ENCODE measurements around the gene BSCL2. TPM values are rescaled to one million over a fixed set of nuclear protein-coding genes. Genes with fewer than 3 reads are reported as not detected.

Gene BSCL2
- total RNA-seq, 1 donor from 2014 or later: 34.6 TPM

GRCh38 chr11:62647609-62648005 lies 59.6 kb downstream of the BSCL2 start:
- Histone ChIP-seq H3K4me2 (no peak overlapping the region), H3K27ac (no peak overlapping the region), H3K4me1 (peaks cover 6% of the 10 kb centered on the region), H2AFZ (replicated peaks) (no peak overlapping the region), H3K9me3 (ENCODE audit: low read depth) (no peaks in the 10 kb centered on the region), H4K20me1 (ENCODE audit: low read depth) (peaks cover 17% of the 10 kb centered on the region), H3F3A (ENCODE audit: low read depth) (peaks cover 18% of the 10 kb centered on the region), H3K79me2 (ENCODE audit: low read depth) (peaks cover 62% of the 10 kb centered on the region), H3K27me3 (no peaks in the 10 kb centered on the region), H3K4me3 (no peak overlapping the region), H3K9ac (no peak overlapping the region), H3K36me3 (no peaks in the 10 kb centered on the region)
- peaks cover 22% of the 10 kb centered on the region for H3K4me1 Mint-ChIP-seq
- TF ChIP-seq CTCF (IDR thresholded peaks at IDR 0.05): no peak
- TF ChIP-seq EZH2 (IDR thresholded peaks at IDR 0.05): no peak
- no peak for TF ChIP-seq EZH2phosphoT487 (IDR thresholded peaks at IDR 0.05)
- H3K4me3 Mint-ChIP-seq: no peak overlapping the region
- H3K27me3 Mint-ChIP-seq (ENCODE audit: insufficient read depth, low read depth): peaks cover 8% of the 10 kb centered on the region
- no peak overlapping the region for H3K27ac Mint-ChIP-seq
- DNase-seq (ENCODE audit: low spot score): no peak
- H3K36me3 Mint-ChIP-seq: peaks cover 9% of the 10 kb centered on the region
- no peaks in the 10 kb centered on the region for H3K9me3 Mint-ChIP-seq

- Mint-ChIP-seq H3K9me3 (no peaks in the 10 kb centered on the region), H3K4me1 (peaks cover 18% of the 10 kb centered on the region), H3K27ac (peak overlapping the region; percentile 34), H3K4me3 (peak overlapping the region; percentile 100), H3K27me3 (ENCODE audit: insufficient read depth, low read depth) (peaks cover 8% of the 10 kb centered on the region), H3K36me3 (peaks cover 9% of the 10 kb centered on the region)
- Histone ChIP-seq H3K79me2 (ENCODE audit: low read depth) (peaks cover 62% of the 10 kb centered on the region), H3K9ac (no peak overlapping the region), H2AFZ (replicated peaks) (no peak overlapping the region), H3K9me3 (ENCODE audit: low read depth) (no peaks in the 10 kb centered on the region), H3K27me3 (no peaks in the 10 kb centered on the region), H3K36me3 (no peaks in the 10 kb centered on the region), H3K27ac (no peak overlapping the region), H3K4me1 (peaks cover 6% of the 10 kb centered on the region), H3K4me2 (peak overlapping the region; percentile 53), H3K4me3 (no peak overlapping the region), H4K20me1 (ENCODE audit: low read depth) (peaks cover 17% of the 10 kb centered on the region), H3F3A (ENCODE audit: low read depth) (peaks cover 16% of the 10 kb centered on the region)
- no peak for DNase-seq (ENCODE audit: low spot score)
- TF ChIP-seq EZH2 (IDR thresholded peaks at IDR 0.05): no peak
- TF ChIP-seq CTCF (IDR thresholded peaks at IDR 0.05): no peak
- TF ChIP-seq EZH2phosphoT487 (IDR thresholded peaks at IDR 0.05): no peak
Observed at GRCh38 chr11:62646825-62647608, 60.2 kb downstream of the BSCL2 start.

- H4K20me1 ChIP-seq (ENCODE audit: low read depth): peaks cover 20% of the 10 kb centered on the region
- H3K4me2 ChIP-seq: peak within 1 kb of the TSS; percentile 95
- H3K36me3 Mint-ChIP-seq: peaks cover 12% of the 10 kb centered on the region
- no peaks in the 10 kb centered on the region for H3K27me3 ChIP-seq
- peak within 1 kb of the TSS; percentile 99 for H3K27ac Mint-ChIP-seq
- no peaks in the 10 kb centered on the region for H3K36me3 ChIP-seq
- DNase-seq (ENCODE audit: low spot score): peak; percentile 100
- peaks cover 15% of the 10 kb centered on the region for H3K4me1 Mint-ChIP-seq
- peaks cover 16% of the 10 kb centered on the region for H3F3A ChIP-seq (ENCODE audit: low read depth)
- H3K79me2 ChIP-seq (ENCODE audit: low read depth): peaks cover 62% of the 10 kb centered on the region
- peak within 1 kb of the TSS; percentile 81 for H2AFZ ChIP-seq (replicated peaks)
- peak within 1 kb of the TSS; percentile 99 for H3K9ac ChIP-seq
- H3K9me3 ChIP-seq (ENCODE audit: low read depth): no peaks in the 10 kb centered on the region
- H3K9me3 Mint-ChIP-seq: no peaks in the 10 kb centered on the region
- H3K27ac ChIP-seq: peak within 1 kb of the TSS; percentile 94
- peak within 1 kb of the TSS; percentile 98 for H3K4me3 ChIP-seq
- peaks cover 6% of the 10 kb centered on the region for H3K4me1 ChIP-seq
- H3K27me3 Mint-ChIP-seq (ENCODE audit: insufficient read depth, low read depth): peaks cover 8% of the 10 kb centered on the region
- TF ChIP-seq EZH2phosphoT487 (IDR thresholded peaks at IDR 0.05) (no peak), CTCF (IDR thresholded peaks at IDR 0.05) (peak; percentile 4)
- peak within 1 kb of the TSS; percentile 100 for H3K4me3 Mint-ChIP-seq
Observed at GRCh38 chr11:62645946-62646824, 61.0 kb downstream of the BSCL2 start, which contains the start of gene GANAB. TSS of gene GANAB (minus strand) at chr11:62646613. CDS start at chr11:62646599, 14 bp downstream.
